DMS114 treated with DMSO at 0.1 percent for 48 hours (cell line): ENCODE measurements around the gene LHX3.
"Not testable (repeated sequence)": the region's sequence is repeated elsewhere in the genome, so short reads cannot be mapped to it uniquely, and the experiment has no call there.

Experiments used
- DNase-seq: peaks from one replicate; lab custom pipeline; 2025; ENCODE audit not compliant: unreplicated experiment; lab: John Stamatoyannopoulos, UW

Gene LHX3

GRCh38 chr9:136242248-136242647 lies 37.3 kb upstream of the LHX3 start:
- DNase-seq = no peak

GRCh38 chr9:136241542-136241941 lies 36.6 kb upstream of the LHX3 start:
- DNase-seq = no peak

- DNase-seq = no peak
Observed at GRCh38 chr9:136240941-136241340, 36.0 kb upstream of the LHX3 start.

- no peak for DNase-seq
Observed at GRCh38 chr9:136239983-136240330, 35.0 kb upstream of the LHX3 start.

GRCh38 chr9:136239135-136239982 lies 34.4 kb upstream of the LHX3 start:
- no peak for DNase-seq

- DNase-seq = no peak
Observed at GRCh38 chr9:136238342-136238732, 33.4 kb upstream of the LHX3 start.

- DNase-seq = no peak
Observed at GRCh38 chr9:136237486-136238341, 32.8 kb upstream of the LHX3 start.

GRCh38 chr9:136236471-136237410 lies 31.8 kb upstream of the LHX3 start:
- DNase-seq = not testable (repeated sequence)

GRCh38 chr9:136235709-136236455 lies 31.0 kb upstream of the LHX3 start:
- no peak for DNase-seq

GRCh38 chr9:136235171-136235570 lies 30.2 kb upstream of the LHX3 start:
- no peak for DNase-seq

- DNase-seq = no peak
Observed at GRCh38 chr9:136234597-136234996, 29.7 kb upstream of the LHX3 start.

GRCh38 chr9:136233868-136234267 lies 28.9 kb upstream of the LHX3 start:
- DNase-seq = no peak

- DNase-seq = no peak
Observed at GRCh38 chr9:136233411-136233810, 28.5 kb upstream of the LHX3 start.

GRCh38 chr9:136232969-136233368 lies 28.0 kb upstream of the LHX3 start:
- DNase-seq = no peak

GRCh38 chr9:136231478-136232297 lies 26.8 kb upstream of the LHX3 start:
- DNase-seq = no peak

GRCh38 chr9:136230773-136231172 lies 25.8 kb upstream of the LHX3 start:
- DNase-seq = no peak

- DNase-seq = no peak
Observed at GRCh38 chr9:136230365-136230764, 25.4 kb upstream of the LHX3 start.

GRCh38 chr9:136229096-136230065 lies 24.5 kb upstream of the LHX3 start:
- DNase-seq = no peak
